ENCODE results near the gene PI16. TPM values are rescaled to one million over a fixed set of nuclear protein-coding genes. Genes with fewer than 3 reads are reported as not detected.
A peak's percentile ranks its signal among the peaks of the same experiment; 100 is the strongest.
"Not testable (repeated sequence)": the region's sequence is repeated elsewhere in the genome, so short reads cannot be mapped to it uniquely, and the experiment has no call there.

PI16 gene
- total and polyA plus RNA-seq, 2 donors: 2.2 to 3.3 TPM

GRCh38 chr6:36946526-36946925, 8.0 kb upstream of the PI16 start:
- no peaks in the 10 kb centered on the region for H3K36me3 ChIP-seq (ENCODE audit: control insufficient read depth in 2 of 2, insufficient read depth in 2 of 2, low read length in 1 of 2)
- no peaks in the 10 kb centered on the region for H3K9me3 ChIP-seq (ENCODE audit: control insufficient read depth in 2 of 2, insufficient read depth in 1 of 2, low read length in 1 of 2)
- no peak overlapping the region for H3K4me3 ChIP-seq (ENCODE audit: low read length in 2 of 2)
- H3K27ac ChIP-seq (ENCODE audit: low read depth in 1 of 2, low read length in 1 of 2): peak overlapping the region in 1 of 2 donors; percentile 28
- 89% methylated on average over 4 of the region's 4 CpGs for WGBS
- DNase-seq (ENCODE audit: low read depth in 6 of 9, low spot score in 9 of 9): no peak
- peaks cover 19 to 39% of the 10 kb centered on the region in 2 donors for H3K4me1 ChIP-seq (ENCODE audit: control insufficient read depth in 2 of 2, insufficient read depth in 2 of 2, low read length in 2 of 2)
- H3K27me3 ChIP-seq (ENCODE audit: control insufficient read depth in 2 of 2, insufficient read depth in 1 of 2, low read length in 1 of 2): no peaks in the 10 kb centered on the region

GRCh38 chr6:36947570-36948351, 6.8 kb upstream of the PI16 start:
- Histone ChIP-seq H3K27ac (ENCODE audit: low read depth in 1 of 2, low read length in 1 of 2) (peak overlapping the region; percentile 53 to 88), H3K36me3 (ENCODE audit: control insufficient read depth in 2 of 2, insufficient read depth in 2 of 2, low read length in 1 of 2) (no peaks in the 10 kb centered on the region), H3K4me1 (ENCODE audit: control insufficient read depth in 2 of 2, insufficient read depth in 2 of 2, low read length in 2 of 2) (peaks cover 19 to 39% of the 10 kb centered on the region in 2 donors), H3K4me3 (ENCODE audit: low read length in 2 of 2) (no peak overlapping the region), H3K27me3 (ENCODE audit: control insufficient read depth in 2 of 2, insufficient read depth in 1 of 2, low read length in 1 of 2) (no peaks in the 10 kb centered on the region), H3K9me3 (ENCODE audit: control insufficient read depth in 2 of 2, insufficient read depth in 1 of 2, low read length in 1 of 2) (no peaks in the 10 kb centered on the region)
- DNase-seq (ENCODE audit: low read depth in 6 of 9, low spot score in 9 of 9): peak in 3 of 9 donors; percentile 58 to 73 (median 62)
- 58% methylated on average over 12 of the region's 12 CpGs for WGBS

- not testable (repeated sequence) for H3K36me3 ChIP-seq (ENCODE audit: control insufficient read depth in 2 of 2, insufficient read depth in 2 of 2, low read length in 1 of 2); H3K27ac ChIP-seq (ENCODE audit: low read depth in 1 of 2, low read length in 1 of 2); H3K4me3 ChIP-seq (ENCODE audit: low read length in 2 of 2); H3K9me3 ChIP-seq (ENCODE audit: control insufficient read depth in 2 of 2, insufficient read depth in 1 of 2, low read length in 1 of 2); DNase-seq (ENCODE audit: low read depth in 6 of 9, low spot score in 9 of 9); H3K27me3 ChIP-seq (ENCODE audit: control insufficient read depth in 2 of 2, insufficient read depth in 1 of 2, low read length in 1 of 2)
- H3K4me1 ChIP-seq (ENCODE audit: control insufficient read depth in 2 of 2, insufficient read depth in 2 of 2, low read length in 2 of 2): peaks cover 21 to 44% of the 10 kb centered on the region in 2 donors
- WGBS: 96% methylated on average over 9 of the region's 9 CpGs
Observed at GRCh38 chr6:36949076-36949475, 5.5 kb upstream of the PI16 start.

GRCh38 chr6:36949636-36950035, 4.9 kb upstream of the PI16 start:
- Histone ChIP-seq H3K27ac (ENCODE audit: low read depth in 1 of 2, low read length in 1 of 2) (no peak overlapping the region), H3K4me3 (ENCODE audit: low read length in 2 of 2) (no peak overlapping the region), H3K27me3 (ENCODE audit: control insufficient read depth in 2 of 2, insufficient read depth in 1 of 2, low read length in 1 of 2) (peaks cover 0 to 4% of the 10 kb centered on the region in 2 donors), H3K4me1 (ENCODE audit: control insufficient read depth in 2 of 2, insufficient read depth in 2 of 2, low read length in 2 of 2) (peaks cover 22 to 46% of the 10 kb centered on the region in 2 donors), H3K9me3 (ENCODE audit: control insufficient read depth in 2 of 2, insufficient read depth in 1 of 2, low read length in 1 of 2) (no peaks in the 10 kb centered on the region), H3K36me3 (ENCODE audit: control insufficient read depth in 2 of 2, insufficient read depth in 2 of 2, low read length in 1 of 2) (no peaks in the 10 kb centered on the region)
- no peak for DNase-seq (ENCODE audit: low read depth in 6 of 9, low spot score in 9 of 9)
- 95% methylated on average over 3 of the region's 3 CpGs for WGBS

GRCh38 chr6:36953931-36954261, 642 bp upstream of the PI16 start:
- Histone ChIP-seq H3K27ac (ENCODE audit: low read depth in 1 of 2, low read length in 1 of 2) (no peak overlapping the region), H3K4me1 (ENCODE audit: control insufficient read depth in 2 of 2, insufficient read depth in 2 of 2, low read length in 2 of 2) (peaks cover 22 to 37% of the 10 kb centered on the region in 2 donors), H3K9me3 (ENCODE audit: control insufficient read depth in 2 of 2, insufficient read depth in 1 of 2, low read length in 1 of 2) (no peaks in the 10 kb centered on the region), H3K36me3 (ENCODE audit: control insufficient read depth in 2 of 2, insufficient read depth in 2 of 2, low read length in 1 of 2) (no peaks in the 10 kb centered on the region), H3K4me3 (ENCODE audit: low read length in 2 of 2) (no peak overlapping the region), H3K27me3 (ENCODE audit: control insufficient read depth in 2 of 2, insufficient read depth in 1 of 2, low read length in 1 of 2) (peaks cover 0 to 8% of the 10 kb centered on the region in 2 donors)
- 75% methylated on average over 1 of the region's 1 CpG for WGBS
- DNase-seq (ENCODE audit: low read depth in 6 of 9, low spot score in 9 of 9): no peak

GRCh38 chr6:36955136-36955535, 598 bp downstream of the PI16 start:
- H3K4me1 ChIP-seq (ENCODE audit: control insufficient read depth in 2 of 2, insufficient read depth in 2 of 2, low read length in 2 of 2): peaks cover 21 to 33% of the 10 kb centered on the region in 2 donors
- no peaks in the 10 kb centered on the region for H3K36me3 ChIP-seq (ENCODE audit: control insufficient read depth in 2 of 2, insufficient read depth in 2 of 2, low read length in 1 of 2)
- 34% methylated on average over 6 of the region's 6 CpGs for WGBS
- no peak overlapping the region for H3K4me3 ChIP-seq (ENCODE audit: low read length in 2 of 2)
- no peak overlapping the region for H3K27ac ChIP-seq (ENCODE audit: low read depth in 1 of 2, low read length in 1 of 2)
- no peak for DNase-seq (ENCODE audit: low read depth in 6 of 9, low spot score in 9 of 9)
- H3K27me3 ChIP-seq (ENCODE audit: control insufficient read depth in 2 of 2, insufficient read depth in 1 of 2, low read length in 1 of 2): peaks cover 0 to 8% of the 10 kb centered on the region in 2 donors
- no peaks in the 10 kb centered on the region for H3K9me3 ChIP-seq (ENCODE audit: control insufficient read depth in 2 of 2, insufficient read depth in 1 of 2, low read length in 1 of 2)

- Histone ChIP-seq H3K36me3 (ENCODE audit: control insufficient read depth in 2 of 2, insufficient read depth in 2 of 2, low read length in 1 of 2) (no peaks in the 10 kb centered on the region), H3K4me1 (ENCODE audit: control insufficient read depth in 2 of 2, insufficient read depth in 2 of 2, low read length in 2 of 2) (peaks cover 21 to 37% of the 10 kb centered on the region in 2 donors), H3K27ac (ENCODE audit: low read depth in 1 of 2, low read length in 1 of 2) (no peak overlapping the region), H3K27me3 (ENCODE audit: control insufficient read depth in 2 of 2, insufficient read depth in 1 of 2, low read length in 1 of 2) (peaks cover 0 to 8% of the 10 kb centered on the region in 2 donors), H3K4me3 (ENCODE audit: low read length in 2 of 2) (no peak overlapping the region), H3K9me3 (ENCODE audit: control insufficient read depth in 2 of 2, insufficient read depth in 1 of 2, low read length in 1 of 2) (no peaks in the 10 kb centered on the region)
- WGBS: 45% methylated on average over 9 of the region's 9 CpGs
- no peak for DNase-seq (ENCODE audit: low read depth in 6 of 9, low spot score in 9 of 9)
Observed at GRCh38 chr6:36955671-36956445, 1.3 kb downstream of the PI16 start.

- DNase-seq (ENCODE audit: low read depth in 6 of 9, low spot score in 9 of 9): no peak
- no peaks in the 10 kb centered on the region for H3K36me3 ChIP-seq (ENCODE audit: control insufficient read depth in 2 of 2, insufficient read depth in 2 of 2, low read length in 1 of 2)
- H3K27me3 ChIP-seq (ENCODE audit: control insufficient read depth in 2 of 2, insufficient read depth in 1 of 2, low read length in 1 of 2): peaks cover 0 to 8% of the 10 kb centered on the region in 2 donors
- peaks cover 21 to 43% of the 10 kb centered on the region in 2 donors for H3K4me1 ChIP-seq (ENCODE audit: control insufficient read depth in 2 of 2, insufficient read depth in 2 of 2, low read length in 2 of 2)
- no peak overlapping the region for H3K4me3 ChIP-seq (ENCODE audit: low read length in 2 of 2)
- no peak overlapping the region for H3K27ac ChIP-seq (ENCODE audit: low read depth in 1 of 2, low read length in 1 of 2)
- no peaks in the 10 kb centered on the region for H3K9me3 ChIP-seq (ENCODE audit: control insufficient read depth in 2 of 2, insufficient read depth in 1 of 2, low read length in 1 of 2)
Observed at GRCh38 chr6:36956446-36956820, 1.9 kb downstream of the PI16 start.

- peaks cover 23 to 57% of the 10 kb centered on the region in 2 donors for H3K4me1 ChIP-seq (ENCODE audit: control insufficient read depth in 2 of 2, insufficient read depth in 2 of 2, low read length in 2 of 2)
- H3K4me3 ChIP-seq (ENCODE audit: low read length in 2 of 2): no peak overlapping the region
- no peaks in the 10 kb centered on the region for H3K36me3 ChIP-seq (ENCODE audit: control insufficient read depth in 2 of 2, insufficient read depth in 2 of 2, low read length in 1 of 2)
- H3K27ac ChIP-seq (ENCODE audit: low read depth in 1 of 2, low read length in 1 of 2): no peak overlapping the region
- H3K27me3 ChIP-seq (ENCODE audit: control insufficient read depth in 2 of 2, insufficient read depth in 1 of 2, low read length in 1 of 2): peaks cover 0 to 10% of the 10 kb centered on the region in 2 donors
- no peak for DNase-seq (ENCODE audit: low read depth in 6 of 9, low spot score in 9 of 9)
- WGBS: 87% methylated on average over 9 of the region's 9 CpGs
- H3K9me3 ChIP-seq (ENCODE audit: control insufficient read depth in 2 of 2, insufficient read depth in 1 of 2, low read length in 1 of 2): peaks cover 0 to 2% of the 10 kb centered on the region in 2 donors
Observed at GRCh38 chr6:36957773-36958271, 3.3 kb downstream of the PI16 start.
